Natural killer cell (primary cell): ENCODE results near the gene TRMT10C. TPM values are rescaled to one million over a fixed set of nuclear protein-coding genes. Genes with fewer than 3 reads are reported as not detected.
A peak's percentile ranks its signal among the peaks of the same experiment; 100 is the strongest.

Source experiments
- ATAC-seq, 3 donors: fragments of 150-1000 bp in 2 of 3; fragments of 200-7000 bp in 1 of 3; cut with Tn5 transposase; 1 replicate in 1 of 3; 2 replicates in 2 of 3; pipeline ENCODE4 v1.10.0; 2021; ENCODE audit warnings: mild to moderate bottlenecking in 2 of 3, moderate library complexity in 2 of 3
- DNase-seq, 2 donors: peaks; one replicate each; pipeline versions ENCODE4 v3.0.0 to v3.0.0-alpha.2; 2013 to 2021; ENCODE audit warnings: mixed read lengths in 1 of 2
- H3K27ac ChIP-seq: one replicate; pipeline ENCODE4 v1.5.1; 2013; ENCODE audit warnings: mild to moderate bottlenecking, low read length
- H3K27me3 ChIP-seq: one replicate; pipeline ENCODE4 v1.6.1; 2013; ENCODE audit warnings: low read length; ENCODE audit not compliant: control insufficient read depth, insufficient read depth
- H3K36me3 ChIP-seq: one replicate; pipeline ENCODE4 v1.6.1; 2013; ENCODE audit warnings: low read length; ENCODE audit not compliant: control insufficient read depth, insufficient read depth
- H3K4me1 ChIP-seq: one replicate; pipeline ENCODE4 v1.6.1; 2013; ENCODE audit warnings: low read length; ENCODE audit not compliant: control insufficient read depth, insufficient read depth
- H3K4me3 ChIP-seq: one replicate; pipeline ENCODE4 v1.5.1; 2013; ENCODE audit warnings: low read length
- H3K9me3 ChIP-seq: one replicate; pipeline ENCODE4 v1.6.1; 2013; ENCODE audit warnings: low read length; ENCODE audit not compliant: control insufficient read depth, insufficient read depth
- H3K27ac Mint-ChIP-seq, 2 donors: one replicate each; pipeline ENCODE4 v1.8.0; 2022; ENCODE audit warnings: mild to moderate bottlenecking in 2 of 2, mixed read lengths in 2 of 2, moderate library complexity in 1 of 2
- H3K27me3 Mint-ChIP-seq, 2 donors: one replicate each; pipeline ENCODE4 v1.8.0; 2022; ENCODE audit warnings: low read depth in 2 of 2, mixed read lengths in 2 of 2
- H3K36me3 Mint-ChIP-seq: one replicate; pipeline ENCODE4 v1.8.0; 2022; ENCODE audit warnings: mixed read lengths
- H3K4me1 Mint-ChIP-seq, 2 donors: one replicate each; pipeline ENCODE4 v1.8.0; 2022; ENCODE audit warnings: mixed read lengths in 2 of 2
- H3K4me3 Mint-ChIP-seq: one replicate; pipeline ENCODE4 v1.8.0; 2022; ENCODE audit warnings: mild to moderate bottlenecking, moderate library complexity, mixed read lengths
- H3K9me3 Mint-ChIP-seq, 2 donors: one replicate each; pipeline ENCODE4 v1.8.0; 2022; ENCODE audit warnings: mixed read lengths in 2 of 2
- CTCF ChIP-seq: fragments of 200-600 bp; IDR thresholded peaks from one replicate; pipeline ENCODE4 v1.8.0; 2022; ENCODE audit warnings: antibody characterized with exemption
- WGBS: methylation state at CpG from one replicate; pipeline ENCODE4 v1.1.7; 2013; ENCODE audit warnings: missing lambda C conversion rate; ENCODE audit not compliant: insufficient coverage; 5-methylcytosine and 5-hydroxymethylcytosine counted together
- intact Hi-C: fragments of 100-400 bp; cut with micrococcal nuclease; formaldehyde crosslinking; loops from one replicate; pipeline ENCODE4 v1.14.2; 2022
- total RNA-seq, 4 donors: library from RNA; stranded (reverse); fragments of 120-200 nt in 1 of 4; gene quantifications; one replicate each; pipeline versions ENCODE4 v1.2.3 to v1.2.4, GENCODE V29; 2013 to 2022

Gene TRMT10C
- total RNA-seq, 3 donors from 2014 or later (not counting 1 experiment from before 2014, with no cell fraction given): 18.4 to 19.1 (median 19.0) TPM

DNA sequence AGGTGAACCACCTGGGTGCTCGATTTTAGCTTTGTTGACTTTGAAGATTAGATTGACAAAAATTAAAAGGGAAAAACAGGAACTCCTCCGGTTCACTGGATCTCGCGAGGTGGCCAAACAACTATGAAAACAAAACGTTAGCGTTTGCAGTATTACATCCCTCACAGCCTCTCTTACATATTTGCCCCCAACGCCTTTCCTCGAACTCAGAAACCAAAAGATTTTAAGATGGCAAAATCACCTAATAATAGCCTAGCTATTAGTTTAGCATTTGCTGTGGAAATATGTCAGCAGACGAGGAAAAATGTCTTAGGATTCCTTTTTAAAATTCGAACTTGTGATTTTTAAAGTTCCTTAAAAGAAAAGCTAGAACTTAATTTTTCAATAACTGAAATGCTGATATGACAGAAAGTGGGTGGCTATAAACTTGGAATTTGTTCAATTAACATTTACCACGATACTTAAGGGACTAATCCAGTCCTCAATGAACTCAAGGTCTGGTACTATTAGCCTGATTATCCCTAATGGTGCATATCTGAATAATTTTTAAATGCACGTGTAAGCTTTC is 48.2 kb upstream of the TRMT10C start:
- Histone ChIP-seq H3K9me3 (no peaks in the 10 kb centered on the region), H3K27me3 (no peaks in the 10 kb centered on the region), H3K27ac (peak overlapping the region; percentile 90), H3K4me1 (peaks cover 11% of the 10 kb centered on the region), H3K36me3 (no peaks in the 10 kb centered on the region), H3K4me3 (peak overlapping the region; percentile 89)
- ATAC-seq (no peak), DNase-seq (no peak)
- TF ChIP-seq CTCF: no peak
- 16% methylated on average over 10 of the region's 12 CpGs for WGBS
- Mint-ChIP-seq H3K27ac (peak overlapping the region; percentile 96 to 99), H3K27me3 (peaks cover 0 to 11% of the 10 kb centered on the region in 2 donors), H3K36me3 (peaks cover 5% of the 10 kb centered on the region), H3K4me3 (peak overlapping the region; percentile 98), H3K4me1 (peaks cover 35 to 43% of the 10 kb centered on the region in 2 donors), H3K9me3 (no peaks in the 10 kb centered on the region)
- intact Hi-C loops: loop anchor here (1.0 to 10.0 kb wide), 2 partner anchors 48 to 129 kb away; partner anchors contain the start of gene TRMT10C

GRCh38 chr3:101518421-101518871 is 43.2 kb upstream of the TRMT10C start:
- H3K4me3 ChIP-seq: no peak overlapping the region
- peak; percentile 68 to 74 (median 74) for ATAC-seq
- no peak overlapping the region for H3K27ac Mint-ChIP-seq
- H3K4me1 ChIP-seq: peaks cover 3% of the 10 kb centered on the region
- H3K36me3 Mint-ChIP-seq: no peaks in the 10 kb centered on the region
- DNase-seq: peak in 1 of 2 donors; percentile 84
- peaks cover 11 to 15% of the 10 kb centered on the region in 2 donors for H3K4me1 Mint-ChIP-seq
- H3K27ac ChIP-seq: peak overlapping the region; percentile 52
- no peak for TF ChIP-seq CTCF
- peaks cover 0 to 11% of the 10 kb centered on the region in 2 donors for H3K27me3 Mint-ChIP-seq
- no peaks in the 10 kb centered on the region for H3K9me3 ChIP-seq
- intact Hi-C loops: loop anchor here (10.0 kb wide), 1 partner anchor 134 kb away; no protein-coding TSS in a partner anchor
- H3K9me3 Mint-ChIP-seq: no peaks in the 10 kb centered on the region
- WGBS: 70% methylated on average over 3 of the region's 3 CpGs
- H3K27me3 ChIP-seq: no peaks in the 10 kb centered on the region
- no peak overlapping the region for H3K4me3 Mint-ChIP-seq
- no peaks in the 10 kb centered on the region for H3K36me3 ChIP-seq

DNA sequence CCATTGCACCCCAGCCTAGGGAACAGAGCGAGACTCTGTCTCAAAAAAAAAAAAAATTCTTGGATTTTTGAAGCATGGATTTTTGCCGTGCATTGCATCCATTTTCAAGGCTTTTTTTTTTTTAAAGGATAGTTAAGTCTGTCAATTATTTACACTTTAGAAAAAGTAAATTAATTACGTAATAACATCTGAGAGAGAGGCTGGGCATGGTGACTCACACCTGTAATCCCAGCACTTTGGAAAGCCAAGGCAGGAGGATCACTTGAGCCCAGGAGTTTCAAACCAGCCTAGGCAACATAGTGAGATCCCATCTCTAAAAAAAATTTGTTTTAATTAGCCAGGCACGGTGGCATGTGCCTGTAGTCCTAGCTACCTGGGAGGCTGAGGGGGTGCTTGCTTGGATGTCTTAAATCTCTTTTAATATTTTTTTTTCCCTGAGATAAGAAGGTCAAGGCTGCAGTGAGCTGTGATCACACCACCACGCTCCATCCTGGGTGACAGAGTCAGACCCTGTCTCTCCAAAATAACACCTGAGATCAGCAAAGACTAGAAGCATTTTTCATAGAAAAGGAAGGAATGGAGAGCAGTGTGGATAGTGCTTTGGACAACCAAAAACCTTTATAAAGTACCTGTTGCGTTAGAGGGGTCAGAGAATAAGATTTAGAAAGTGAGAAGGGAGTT is 41.8 kb upstream of the TRMT10C start:
- Mint-ChIP-seq H3K27ac (no peak overlapping the region), H3K4me1 (peaks cover 11 to 13% of the 10 kb centered on the region in 2 donors), H3K27me3 (peaks cover 0 to 9% of the 10 kb centered on the region in 2 donors), H3K36me3 (no peaks in the 10 kb centered on the region), H3K9me3 (no peaks in the 10 kb centered on the region), H3K4me3 (no peak overlapping the region)
- no peak for TF ChIP-seq CTCF
- Histone ChIP-seq H3K4me3 (no peak overlapping the region), H3K4me1 (peaks cover 3% of the 10 kb centered on the region), H3K9me3 (no peaks in the 10 kb centered on the region), H3K27me3 (no peaks in the 10 kb centered on the region), H3K36me3 (no peaks in the 10 kb centered on the region), H3K27ac (no peak overlapping the region)
- intact Hi-C loops: loop anchor here (10.0 kb wide), 1 partner anchor 135 kb away; no protein-coding TSS in a partner anchor
- no peak for DNase-seq
- WGBS: 98% methylated on average over 2 of the region's 6 CpGs
- ATAC-seq: no peak
